Thyroid gland (tissue), 4 donors: Measurements from ENCODE around the gene RPS6KA1. TPM values are rescaled to one million over a fixed set of nuclear protein-coding genes. Genes with fewer than 3 reads are reported as not detected.
"Not testable (repeated sequence)": the region's sequence is repeated elsewhere in the genome, so short reads cannot be mapped to it uniquely, and the experiment has no call there.

ENCODE experiments used
- DNase-seq, 2 donors: peaks; one replicate each; pipeline ENCODE4 v3.0.0-alpha.2; 2019
- H3K27ac ChIP-seq, 3 donors: fragments of 200-600 bp; sonication (generic); 1 replicate in 2 of 3; 2 replicates in 1 of 3; pipeline ENCODE4 v1.5.1; 2016 to 2019; ENCODE audit warnings: mild to moderate bottlenecking in 1 of 3, moderate library complexity in 1 of 3
- H3K27me3 ChIP-seq: fragments of 200-600 bp; sonication (generic); one replicate; pipeline ENCODE4 v1.5.1; 2019
- H3K36me3 ChIP-seq, 2 donors: fragments of 200-600 bp; sonication (generic); one replicate each; pipeline ENCODE4 v1.5.1; 2016 to 2019
- H3K4me1 ChIP-seq, 2 donors: fragments of 200-600 bp; sonication (generic); one replicate each; pipeline ENCODE4 v1.5.1; 2017 to 2019
- H3K4me3 ChIP-seq, 3 donors: fragments of 200-600 bp; sonication (generic); replicated peaks in 1 of 3; 1 replicate in 2 of 3; 2 replicates in 1 of 3; pipeline ENCODE4 v1.5.1; 2016; ENCODE audit warnings: mild to moderate bottlenecking in 1 of 3
- H3K9me3 ChIP-seq: fragments of 200-600 bp; sonication (generic); one replicate; pipeline ENCODE4 v1.5.1; 2017
- CTCF ChIP-seq, 6 experiments: fragments of 200-600 bp in 3 of 6; fragments of 450-650 bp in 3 of 6; sonication (generic) in 3 of 6; IDR thresholded peaks; one replicate each; pipeline ENCODE4 v1.5.1; 2016 to 2019; ENCODE audit warnings: antibody characterized with exemption in 6 of 6, mild to moderate bottlenecking in 2 of 6, inconsistent platforms in 1 of 6, moderate library complexity in 1 of 6
- POLR2A ChIP-seq, 2 donors: fragments of 450-650 bp; IDR thresholded peaks; one replicate each; pipeline ENCODE4 v1.6.1; 2017; ENCODE audit warnings: antibody characterized with exemption in 2 of 2, mild to moderate bottlenecking in 2 of 2, moderate library complexity in 1 of 2
- WGBS, 2 donors: methylation state at CpG; one replicate each; pipeline ENCODE4 v1.1.5; 2017; 5-methylcytosine and 5-hydroxymethylcytosine counted together
- intact Hi-C: fragments of 100-400 bp; cut with DNase I; formaldehyde crosslinking; loops from one replicate; pipeline ENCODE4 v1.15.1; 2023
- total RNA-seq, 4 donors: library from RNA; depleted of rRNA; stranded (reverse); fragments of >200 nt; gene quantifications; one replicate each; pipeline ENCODE4 v1.2.3, GENCODE V29; 2016

Gene RPS6KA1
- total RNA-seq, 4 donors from 2014 or later = 55.8 to 98.6 (median 76.3) TPM

DNA sequence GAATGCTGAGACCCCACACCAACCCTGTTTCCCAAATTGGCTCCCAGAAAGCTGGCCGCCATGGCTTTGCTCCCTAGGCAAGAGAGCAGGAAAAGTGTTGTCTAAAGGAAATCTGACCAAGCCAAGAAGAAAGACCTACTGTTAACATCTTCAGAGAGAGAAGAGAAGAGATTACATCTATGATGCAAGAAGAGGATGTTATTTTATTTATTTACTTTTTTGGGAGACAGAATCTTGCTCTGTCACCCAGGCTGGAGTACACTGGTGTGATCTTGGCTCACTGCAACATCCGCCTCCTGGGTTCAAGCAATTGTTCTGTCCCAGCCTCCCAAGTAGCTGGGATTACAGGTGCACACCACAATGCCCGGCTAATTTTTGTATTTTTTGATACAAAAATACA lies 35.6 kb upstream of the RPS6KA1 start:
- no peaks in the 10 kb centered on the region for H3K9me3 ChIP-seq
- no peaks in the 10 kb centered on the region for H3K4me1 ChIP-seq
- H3K4me3 ChIP-seq = no peak overlapping the region
- H3K27ac ChIP-seq = no peak overlapping the region
- no peaks in the 10 kb centered on the region for H3K27me3 ChIP-seq
- H3K36me3 ChIP-seq = no peaks in the 10 kb centered on the region
- intact Hi-C loops = no loop called here
- TF ChIP-seq CTCF (IDR thresholded peaks at IDR 0.05) (no peak), POLR2A (IDR thresholded peaks at IDR 0.05) (no peak)
- WGBS, 2 donors = 90 to 92% methylated on average over 3 of the region's 3 CpGs
- DNase-seq = no peak

GRCh38 chr1:26496861-26497260 lies 32.7 kb upstream of the RPS6KA1 start:
- TF ChIP-seq POLR2A (IDR thresholded peaks at IDR 0.05) (no peak), CTCF (IDR thresholded peaks at IDR 0.05) (no peak)
- Histone ChIP-seq H3K27me3 (no peaks in the 10 kb centered on the region), H3K36me3 (no peaks in the 10 kb centered on the region), H3K27ac (no peak overlapping the region), H3K9me3 (no peaks in the 10 kb centered on the region), H3K4me1 (peaks cover 9 to 13% of the 10 kb centered on the region in 2 donors), H3K4me3 (no peak overlapping the region)
- WGBS, 2 donors = 89 to 91% methylated on average over 2 to 4 of the region's 4 CpGs
- intact Hi-C loops = no loop called here
- DNase-seq = no peak

DNA sequence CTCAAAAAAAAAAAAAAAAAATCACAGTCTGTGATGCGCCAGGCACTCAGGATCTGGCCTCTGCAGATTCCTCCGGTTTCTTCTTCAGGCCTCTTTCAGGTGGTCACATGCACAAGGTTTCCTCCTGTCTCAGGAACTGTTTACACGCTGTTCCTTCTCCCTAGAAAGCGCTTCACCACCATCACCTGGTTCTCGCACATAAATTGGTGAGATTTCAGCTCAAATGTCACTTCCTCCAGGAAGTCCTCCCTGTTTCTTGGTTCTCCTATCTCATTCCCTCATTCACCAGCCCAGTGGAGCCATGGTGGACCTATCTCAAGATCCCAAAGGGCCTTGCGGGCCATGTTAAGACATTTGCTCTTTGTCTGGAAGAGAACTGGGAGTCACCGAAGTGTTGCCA lies 30.7 kb upstream of the RPS6KA1 start:
- no peak for DNase-seq
- no peaks in the 10 kb centered on the region for H3K9me3 ChIP-seq
- 92 to 95% methylated on average over 7 of the region's 7 CpGs for WGBS, 2 donors
- H3K27ac ChIP-seq = no peak overlapping the region
- no peak for TF ChIP-seq POLR2A (IDR thresholded peaks at IDR 0.05)
- TF ChIP-seq CTCF (IDR thresholded peaks at IDR 0.05) = no peak
- H3K4me1 ChIP-seq = peaks cover 10 to 16% of the 10 kb centered on the region in 2 donors
- no peaks in the 10 kb centered on the region for H3K36me3 ChIP-seq
- intact Hi-C loops = no loop called here
- no peaks in the 10 kb centered on the region for H3K27me3 ChIP-seq
- no peak overlapping the region for H3K4me3 ChIP-seq

DNA sequence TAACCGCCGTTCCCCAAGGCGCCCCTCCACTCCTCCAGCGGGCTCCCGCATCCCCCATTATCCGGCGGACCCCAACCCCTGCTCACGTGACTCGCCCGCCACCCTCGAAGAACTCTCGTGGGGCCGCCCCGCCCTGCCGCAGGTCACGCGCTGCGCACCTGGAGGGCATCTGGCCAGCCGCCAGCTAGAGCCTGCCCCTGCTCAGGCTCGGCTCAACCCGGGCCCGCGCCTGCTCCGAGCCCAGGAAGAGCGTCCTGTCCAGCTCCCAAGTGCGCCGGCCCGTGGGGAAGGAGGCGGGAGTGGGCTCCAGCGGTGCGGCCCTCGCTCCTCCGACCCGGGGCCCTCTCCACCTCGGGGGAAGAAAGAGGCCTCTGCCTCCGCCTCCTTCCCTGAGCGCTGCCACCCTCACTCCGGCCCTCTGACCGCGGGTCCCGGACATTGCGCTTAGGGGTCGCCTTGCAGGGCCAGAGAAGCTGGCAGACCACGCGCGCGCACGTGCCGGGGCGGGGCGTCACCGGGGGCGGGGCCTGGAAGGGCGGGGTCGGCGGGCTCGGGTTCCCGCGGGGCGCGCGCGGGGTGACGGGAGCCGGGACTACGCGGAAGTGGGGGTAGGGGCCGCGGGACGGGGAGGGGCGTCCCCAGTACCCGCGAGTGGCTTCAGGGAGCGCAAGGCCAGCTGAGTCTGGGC lies 28.9 kb upstream of the RPS6KA1 start:
- Histone ChIP-seq H3K9me3 (no peaks in the 10 kb centered on the region), H3K27me3 (no peaks in the 10 kb centered on the region), H3K4me3 (peak overlapping the region; percentile 8 to 61 (median 61)), H3K27ac (peak overlapping the region; percentile 75 to 95 (median 89)), H3K4me1 (peaks cover 10 to 16% of the 10 kb centered on the region in 2 donors), H3K36me3 (no peaks in the 10 kb centered on the region)
- intact Hi-C loops = loop anchor here (2.0 kb wide), 1 partner anchor 30 kb away; no protein-coding TSS in a partner anchor
- peak; percentile 90 to 92 for DNase-seq
- whole genome bisulfite sequencing, 2 donors = 0% methylated on average over 14 to 18 of the region's 74 CpGs
- TF ChIP-seq CTCF (IDR thresholded peaks at IDR 0.05) (peak in 1 of 6 experiments; percentile 16), POLR2A (IDR thresholded peaks at IDR 0.05) (peak in 1 of 2 donors; percentile 69)

- DNase-seq = peak; percentile 87 to 91
- intact Hi-C loops, H3K36me3 ChIP-seq, H3K27me3 ChIP-seq, H3K9me3 ChIP-seq, H3K4me3 ChIP-seq: not testable (repeated sequence)
- 22 to 23% methylated on average over 2 of the region's 2 CpGs for WGBS, 2 donors
- Histone ChIP-seq H3K4me1 (peaks cover 3 to 11% of the 10 kb centered on the region in 2 donors), H3K27ac (peak overlapping the region; percentile 87 to 91 (median 90))
Measured at GRCh38 chr1:26510711-26511110, 18.9 kb upstream of the RPS6KA1 start.

DNA sequence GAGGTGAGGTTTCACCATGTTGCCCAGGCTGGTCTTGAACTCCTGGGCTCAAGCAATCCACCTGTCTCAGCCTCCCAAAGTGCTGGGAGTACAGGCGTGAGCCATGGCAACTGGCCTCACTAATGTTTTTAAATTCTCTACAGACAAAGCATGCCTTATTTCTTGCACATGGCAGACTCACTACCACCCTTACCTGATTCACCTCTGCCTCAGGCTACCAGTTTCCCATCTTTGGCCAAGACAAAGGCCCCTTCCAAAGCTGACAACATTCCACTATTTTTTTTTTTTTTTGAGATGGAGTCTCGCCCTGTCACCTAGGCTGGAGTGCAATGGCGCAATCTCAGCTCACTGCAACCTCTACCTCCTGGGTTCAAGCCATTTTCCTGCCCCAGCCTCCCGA lies 13.7 kb upstream of the RPS6KA1 start:
- 94 to 97% methylated on average over 4 of the region's 4 CpGs for WGBS, 2 donors
- not testable (repeated sequence) for DNase-seq

More for the DNA sequence above, 13.7 kb upstream of the RPS6KA1 start:
- H3K27ac ChIP-seq, intact Hi-C loops, H3K4me1 ChIP-seq, H3K4me3 ChIP-seq, H3K27me3 ChIP-seq, H3K9me3 ChIP-seq, H3K36me3 ChIP-seq: not testable (repeated sequence)
